GM12878 (cell line): Measurements from ENCODE around the gene PGAM2. TPM values are rescaled to one million over a fixed set of nuclear protein-coding genes. Genes with fewer than 3 reads are reported as not detected.

Experiments used
- ATAC-seq: fragments of 200-7000 bp; cut with Tn5 transposase; 3 replicates; pipeline ENCODE4 v1.9.1; 2020; ENCODE audit warnings: mild to moderate bottlenecking, moderate library complexity
- BruUV-seq: library from RNA; stranded (reverse); fragments of 400-500 nt; replicated peaks from 2 replicates; lab custom pipeline; 2021; lab: Mats Ljungman, UMichigan
- CTCF ChIA-PET: fragments of 300-600 bp; sonication (Branson Sonifier 250); formaldehyde crosslinking; extraction: SDS; loops from one replicate; lab custom pipeline; 2021; ENCODE audit warnings: inconsistent platforms; lab: Yijun Ruan, JAX
- POLR2A ChIA-PET: fragments of 350-600 bp; formaldehyde crosslinking; extraction: SDS; loops from one replicate; lab custom pipeline; 2021; ENCODE audit warnings: inconsistent platforms; lab: Charles Lee
- RAD21 ChIA-PET: fragments of 300-600 bp; sonication (Branson Sonifier 250); formaldehyde crosslinking; loops from one replicate; lab custom pipeline; 2023; ENCODE audit warnings: antibody characterized with exemption; ENCODE audit not compliant: unreplicated experiment; lab: Charles Lee
- SMC1A ChIA-PET: fragments of 300-600 bp; sonication (Branson Sonifier 250); formaldehyde crosslinking; loops from one replicate; lab custom pipeline; 2023; ENCODE audit not compliant: unreplicated experiment, uncharacterized antibody; lab: Charles Lee
- DNase-seq: peaks from one replicate; pipeline ENCODE4 v3.0.0-alpha.2; 2011; ENCODE audit warnings: low read depth, low spot score
- FAIRE-seq: peaks from 3 replicates; lab custom pipeline; 2011; peaks lifted over from hg19 to GRCh38; lab: Jason Lieb, UNC
- H2AFZ ChIP-seq: 2 replicates; pipeline ENCODE4 v1.6.0; 2011; ENCODE audit warnings: low read depth, low read length, control low read depth; ENCODE audit not compliant: control insufficient read depth
- H3K27ac ChIP-seq: 2 replicates; pipeline ENCODE4 v1.5.1; 2011; ENCODE audit warnings: control low read depth; ENCODE audit not compliant: control insufficient read depth, insufficient read depth
- H3K27me3 ChIP-seq, 2 experiments: replicated peaks in 1 of 2; 2 replicates each; pipeline versions ENCODE4 v1.6.0 to v1.6.1; 2011; ENCODE audit warnings: low read length in 1 of 2; ENCODE audit not compliant: control insufficient read depth in 2 of 2, insufficient read depth in 2 of 2
- H3K36me3 ChIP-seq, 2 experiments: 2 replicates each; pipeline ENCODE4 v1.5.1; 2011; ENCODE audit warnings: low read length in 1 of 2; ENCODE audit not compliant: control insufficient read depth in 2 of 2, insufficient read depth in 2 of 2
- H3K4me1 ChIP-seq: 2 replicates; pipeline ENCODE4 v1.6.1; 2011; ENCODE audit warnings: mild to moderate bottlenecking, low read length, moderate library complexity, mixed read lengths; ENCODE audit not compliant: control insufficient read depth, insufficient read depth
- H3K4me2 ChIP-seq: 2 replicates; pipeline ENCODE4 v1.6.0; 2011; ENCODE audit warnings: control low read depth; ENCODE audit not compliant: control insufficient read depth, insufficient read depth
- H3K4me3 ChIP-seq: fragments of 200-600 bp; sonication (generic); 2 replicates; pipeline ENCODE4 v1.5.1; 2016
- H3K79me2 ChIP-seq: 2 replicates; pipeline ENCODE4 v1.6.0; 2011; ENCODE audit warnings: low read length; ENCODE audit not compliant: control insufficient read depth, insufficient read depth
- H3K9ac ChIP-seq: 2 replicates; pipeline ENCODE4 v1.8.0; 2011; ENCODE audit warnings: low read length, control low read depth, mixed read lengths; ENCODE audit not compliant: control insufficient read depth, insufficient read depth
- H3K9me3 ChIP-seq: replicated peaks from 3 replicates; pipeline ENCODE4 v1.5.1; 2011; ENCODE audit warnings: mild to moderate bottlenecking, low read length; ENCODE audit not compliant: control insufficient read depth, insufficient read depth
- H4K20me1 ChIP-seq: 2 replicates; pipeline ENCODE4 v1.6.0; 2011; ENCODE audit not compliant: control insufficient read depth, insufficient read depth
- BACH1 ChIP-seq: fragments of 450-650 bp; IDR thresholded peaks from 2 replicates; pipeline ENCODE4 v1.6.1; 2017; ENCODE audit warnings: mild to moderate bottlenecking, borderline replicate concordance
- EGR1 ChIP-seq, 2 experiments: IDR thresholded peaks; 1 replicate in 1 of 2; 2 replicates in 1 of 2; pipeline ENCODE4 v1.6.1; 2011 to 2012; ENCODE audit warnings: low read depth in 2 of 2, low read length in 2 of 2, borderline replicate concordance in 1 of 2, mild to moderate bottlenecking in 1 of 2, moderate library complexity in 1 of 2
- HDGF ChIP-seq: fragments of 450-650 bp; IDR thresholded peaks from 2 replicates; pipeline ENCODE4 v1.6.1; 2016; ENCODE audit warnings: antibody characterized with exemption
- PML ChIP-seq: IDR thresholded peaks from 2 replicates; pipeline ENCODE4 v1.6.1; 2012; ENCODE audit warnings: low read length, inconsistent platforms
- POLR2A ChIP-seq: IDR thresholded peaks from 2 replicates; pipeline ENCODE4 v1.6.1; 2011; ENCODE audit warnings: low read depth, mild to moderate bottlenecking, low read length
- POLR2AphosphoS2 ChIP-seq: IDR thresholded peaks from 2 replicates; pipeline ENCODE4 v1.6.1; 2011; ENCODE audit warnings: low read depth, mild to moderate bottlenecking, low read length, improper control_type of control experiment, moderate library complexity
- POU2F2 ChIP-seq: IDR thresholded peaks from 3 replicates; pipeline ENCODE4 v1.6.1; 2011; ENCODE audit warnings: low read depth, mild to moderate bottlenecking, low read length, borderline replicate concordance
- SMAD5 ChIP-seq: IDR thresholded peaks from 2 replicates; pipeline ENCODE4 v1.6.1; 2016; ENCODE audit warnings: antibody characterized with exemption, low read depth
- TARDBP ChIP-seq: IDR thresholded peaks from 2 replicates; pipeline ENCODE4 v1.6.1; 2016; ENCODE audit warnings: borderline replicate concordance
- ZBED1 ChIP-seq: IDR thresholded peaks from 2 replicates; pipeline ENCODE4 v1.6.1; 2016; ENCODE audit warnings: borderline replicate concordance
- WGBS: methylation state at CpG from one replicate; pipeline ENCODE4 v1.1.6; 2016; ENCODE audit warnings: low lambda C conversion rate; ENCODE audit not compliant: insufficient replicate concordance, insufficient coverage; ENCODE audit errors: missing lambda C conversion rate; 5-methylcytosine and 5-hydroxymethylcytosine counted together
- in situ Hi-C: fragments of 300-500 bp; cut with MboI; formaldehyde crosslinking; loops from 9 replicates; pipeline ENCODE4 v1.14.3; 2018; ENCODE audit warnings: mixed read lengths
- intact Hi-C: fragments of 100-400 bp; cut with micrococcal nuclease; formaldehyde crosslinking; loops from one replicate; pipeline ENCODE4 v1.14.2; 2022; ENCODE audit not compliant: unreplicated experiment
- polyA plus RNA-seq, 11 experiments: library from polyadenylated mRNA; depleted of rRNA in 4 of 11; unstranded in 6 of 11; stranded (reverse) in 5 of 11; fragments of >200 nt; fragmentation: Nextera tagmentation in 4 of 11; fragmentation: Illumina TruSeq in 1 of 11; extraction: Ambion mirVana in 4 of 11; extraction: Trizol in 1 of 11; gene quantifications; 1 replicate in 1 of 11; 2 replicates in 10 of 11; pipeline versions ENCODE4 v1.2.1 to v1.2.3, GENCODE V29; 2011 to 2016; ENCODE audit warnings: inconsistent platforms in 2 of 11, missing spikeins in 2 of 11, low read depth in 1 of 11
- total RNA-seq, 4 experiments: library from RNA; depleted of rRNA in 3 of 4; stranded (reverse); fragments of >200 nt in 3 of 4; fragmentation: Illumina TruSeq in 1 of 4; extraction: Trizol in 1 of 4; gene quantifications; 2 replicates each; pipeline versions ENCODE4 v1.2.1 to v1.2.3, GENCODE V29; 2013 to 2021
- TF ChIP-seq, protein P1 (sequence below): IDR thresholded peaks from 2 replicates; pipeline ENCODE4 v1.6.1; 2011; ENCODE audit warnings: mild to moderate bottlenecking, low read depth, low read length, moderate library complexity; ENCODE audit not compliant: insufficient replicate concordance

PGAM2 gene
- total and polyA plus RNA-seq, 10 of the 15 experiments (the other 5 are each of a cell fraction or from before 2014, with no cell fraction given): not detected

DNA sequence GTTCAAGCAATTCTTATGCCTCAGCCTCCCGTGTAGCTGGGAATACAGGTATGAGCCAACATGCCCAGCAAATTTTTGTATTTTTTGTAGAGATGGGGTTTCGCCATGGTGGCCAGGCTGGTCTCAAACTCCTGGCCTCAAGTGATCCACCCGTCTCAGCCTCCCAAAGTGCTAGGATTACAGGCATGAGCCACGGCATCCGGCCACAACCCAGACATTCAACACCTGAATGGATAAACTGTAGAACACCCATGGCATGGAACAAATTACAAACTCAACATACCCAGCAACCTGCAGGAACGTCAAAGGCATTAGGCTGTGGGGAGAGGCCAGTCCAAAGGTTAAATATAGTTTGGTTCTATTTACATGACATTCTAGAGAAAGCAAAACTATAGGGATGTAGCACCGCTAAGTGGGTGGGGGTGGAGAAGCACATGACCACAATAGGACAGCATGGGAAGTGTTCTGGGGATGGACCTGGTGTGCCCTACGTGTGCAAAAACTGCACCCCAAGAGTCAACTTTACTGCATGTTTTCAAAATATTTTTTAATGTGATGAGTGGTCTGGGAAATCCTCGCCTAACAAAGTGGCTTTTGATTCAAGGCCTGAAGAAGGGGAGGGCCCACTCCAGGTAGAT lies 6.5 kb upstream of the PGAM2 start:
- Histone ChIP-seq H3K9ac (no peak overlapping the region), H3K79me2 (no peaks in the 10 kb centered on the region), H3K36me3 (peaks cover 19 to 24% of the 10 kb centered on the region in 2 experiments), H3K4me2 (no peak overlapping the region), H3K27me3 (no peaks in the 10 kb centered on the region), H3K4me1 (no peaks in the 10 kb centered on the region; the same call in 1 of the 2 replicates), H3K4me3 (no peak overlapping the region), H3K27ac (no peak overlapping the region), H3K9me3 (no peaks in the 10 kb centered on the region), H4K20me1 (no peaks in the 10 kb centered on the region), H2AFZ (no peak overlapping the region)
- CTCF ChIA-PET: interaction anchor here (1.0 to 1.5 kb wide), 2 partner anchors 13 to 125 kb away, joined by 4 to 6 read pairs; no protein-coding TSS in a partner anchor
- SMC1A ChIA-PET: interaction anchor here (0.8 to 1.6 kb wide), 3 partner anchors 9 to 52 kb away, joined by 3 to 4 read pairs (median 3); no protein-coding TSS in a partner anchor
- in situ Hi-C loops (no loop called here), intact Hi-C loops (loop anchor here (2.0 kb wide), 1 partner anchor 125 kb away; no protein-coding TSS in a partner anchor)
- RAD21 ChIA-PET: no interaction called here
- no peak for DNase-seq
- POLR2A ChIA-PET: interaction anchor here (0.5 kb wide), 1 partner anchor 436 kb away, joined by 4 read pairs; no protein-coding TSS in a partner anchor
- no peak for FAIRE-seq
- TF ChIP-seq PML (peak; percentile 46; the same call in 1 of the 2 replicates), HDGF (no peak), SMAD5 (peak; percentile 49; the same call in 1 of the 2 replicates)
- ATAC-seq: no peak
- no TSS peak for BruUV-seq
- WGBS: 71% methylated on average over 9 of the region's 9 CpGs

DNA sequence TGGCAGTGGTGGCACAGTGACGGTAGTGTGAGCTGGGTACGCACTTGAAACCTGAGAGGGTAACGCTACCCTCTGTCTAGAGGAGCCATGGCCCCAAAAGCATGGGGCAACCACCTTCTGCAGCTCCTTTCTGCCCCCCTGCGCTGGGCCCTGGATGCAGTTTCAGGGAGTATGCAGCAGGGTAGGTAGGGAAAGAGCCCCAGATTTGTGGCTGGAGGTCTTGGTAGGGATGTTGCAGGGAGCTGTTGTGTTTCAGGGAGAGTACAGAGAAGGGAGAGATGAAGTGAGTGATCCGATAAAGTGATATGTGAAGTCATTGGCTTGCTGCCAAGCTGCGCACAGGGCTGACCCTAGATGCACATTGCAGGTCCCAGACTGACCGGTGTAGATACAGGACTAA lies 2.7 kb upstream of the PGAM2 start:
- ChIA-PET SMC1A (interaction anchor here (0.6 to 1.7 kb wide), 2 partner anchors 12 to 24 kb away, joined by 4 read pairs; partner anchors contain the start of gene DBNL), RAD21 (no interaction called here), CTCF (interaction anchor here (1.1 kb wide), 1 partner anchor 24 kb away, joined by 5 read pairs; the partner anchor contains the start of gene DBNL), POLR2A (interaction anchor here (0.6 to 0.8 kb wide), 2 partner anchors 24 to 57 kb away, joined by 4 to 8 read pairs; partner anchors contain the start of gene DBNL)
- in situ Hi-C loops (no loop called here), intact Hi-C loops (no loop called here)
- no peak overlapping the region for H3K27ac ChIP-seq
- H3K27me3 ChIP-seq: no peaks in the 10 kb centered on the region
- 79% methylated on average over 7 of the region's 7 CpGs for WGBS
- H3K9me3 ChIP-seq: no peaks in the 10 kb centered on the region
- DNase-seq (no peak), ATAC-seq (no peak), FAIRE-seq (no peak)
- H3K9ac ChIP-seq: no peak overlapping the region
- H3K36me3 ChIP-seq: peaks cover 3% of the 10 kb centered on the region in 2 experiments; a peak in 2 of 4 replicates
- TF ChIP-seq ZBED1 (0 out of 2 replicates have a peak, but pooled peaks have one; percentile 11), TARDBP (0 out of 2 replicates have a peak, but pooled peaks have one; percentile 27), BACH1 (no peak), POLR2AphosphoS2 (peak; percentile 54; the same call in 1 of the 2 replicates), POU2F2 (peak; percentile 45; the same call in 1 of the 3 replicates), POLR2A (peak; percentile 57), EGR1 (IDR thresholded peaks at IDR 0.05; ENCODE audit: borderline replicate concordance in 1 of 2, low read depth in 2 of 2, low read length in 2 of 2) (0 out of 3 replicates have a peak, but pooled peaks of 1 of the 2 experiments have one; percentile 5)
- TF ChIP-seq, protein P1, sequence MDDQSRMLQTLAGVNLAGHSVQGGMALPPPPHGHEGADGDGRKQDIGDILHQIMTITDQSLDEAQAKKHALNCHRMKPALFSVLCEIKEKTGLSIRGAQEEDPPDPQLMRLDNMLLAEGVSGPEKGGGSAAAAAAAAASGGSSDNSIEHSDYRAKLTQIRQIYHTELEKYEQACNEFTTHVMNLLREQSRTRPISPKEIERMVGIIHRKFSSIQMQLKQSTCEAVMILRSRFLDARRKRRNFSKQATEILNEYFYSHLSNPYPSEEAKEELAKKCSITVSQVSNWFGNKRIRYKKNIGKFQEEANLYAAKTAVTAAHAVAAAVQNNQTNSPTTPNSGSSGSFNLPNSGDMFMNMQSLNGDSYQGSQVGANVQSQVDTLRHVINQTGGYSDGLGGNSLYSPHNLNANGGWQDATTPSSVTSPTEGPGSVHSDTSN: no peak
- H3K4me3 ChIP-seq: no peak overlapping the region
- no TSS peak for BruUV-seq
- no peaks in the 10 kb centered on the region for H4K20me1 ChIP-seq
- no peaks in the 10 kb centered on the region for H3K4me1 ChIP-seq
- H3K79me2 ChIP-seq: no peaks in the 10 kb centered on the region
- no peak overlapping the region for H2AFZ ChIP-seq
- no peak overlapping the region for H3K4me2 ChIP-seq
